ENCODE measurements around the gene SH3PXD2A. TPM values are rescaled to one million over a fixed set of nuclear protein-coding genes. Genes with fewer than 3 reads are reported as not detected.

Gene SH3PXD2A
- total and polyA plus RNA-seq, 2 of the 4 experiments (the other 2 are of a cell fraction): 6.3 to 23.0 TPM

DNA sequence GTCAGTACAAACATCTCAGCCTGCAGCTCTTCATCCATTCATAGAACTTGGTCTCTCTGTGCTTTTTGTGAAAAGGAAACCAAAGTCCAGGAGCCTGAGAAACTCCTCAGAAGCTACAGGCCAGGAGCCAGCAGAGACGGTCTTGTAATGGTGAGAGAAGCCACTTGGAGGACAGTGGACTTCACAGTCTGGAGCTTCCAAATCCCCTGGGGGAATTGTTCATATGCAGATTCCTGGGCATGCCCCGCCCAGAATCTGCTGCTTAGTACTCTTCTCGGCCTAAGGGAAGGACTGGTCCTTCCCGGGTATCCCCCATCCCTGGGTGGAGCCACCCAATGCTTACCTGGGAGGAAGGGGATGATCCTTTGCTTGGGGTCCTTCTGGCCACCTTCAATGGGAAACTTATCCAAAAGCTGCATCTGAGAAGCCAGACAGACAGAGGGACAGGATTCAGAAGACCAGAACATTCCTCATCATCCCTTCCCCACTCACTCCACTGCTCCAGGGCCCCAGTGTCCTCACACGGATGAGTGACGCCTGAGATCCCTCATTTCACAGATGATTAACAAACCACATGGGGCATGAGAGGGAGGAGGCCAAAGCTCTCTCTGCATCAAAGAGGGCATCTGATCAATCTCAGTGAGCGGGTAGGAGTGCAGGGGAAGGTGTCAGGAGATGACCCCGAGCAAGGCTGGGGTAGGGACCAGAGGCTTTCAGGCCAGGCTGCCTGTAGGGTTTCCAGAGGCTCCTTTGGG is 88.4 kb downstream of the SH3PXD2A start (continued):
- no peak for TF ChIP-seq SMC3 (IDR thresholded peaks at IDR 0.05; ENCODE audit: low read depth, low read length)

DNA sequence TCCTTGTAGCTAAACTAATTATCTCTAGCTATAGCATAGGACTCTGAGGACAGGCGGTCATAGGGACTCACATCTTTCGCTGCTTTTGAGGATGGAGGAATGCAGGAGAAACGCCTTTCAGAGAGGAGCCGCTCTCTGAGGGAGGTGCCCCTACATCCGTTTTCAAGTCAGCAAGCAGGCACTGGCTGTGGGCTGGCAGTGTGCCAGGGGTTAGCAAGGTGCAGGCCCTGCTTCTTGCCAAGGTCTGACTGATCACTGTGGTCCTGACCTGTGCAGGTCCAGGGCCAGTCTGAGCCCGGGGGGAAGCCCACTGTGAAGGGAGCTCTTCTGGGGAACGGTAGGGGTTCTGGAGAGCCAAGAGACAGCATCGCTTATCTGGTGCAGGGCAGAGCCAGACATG is 89.4 kb downstream of the SH3PXD2A start:
- H3K56ac ChIP-seq (ENCODE audit: extremely low read depth, insufficient read depth, low read length): no peak overlapping the region
- ATAC-seq (ENCODE audit: low read depth) (no peak), DNase-seq (peak; percentile 12)
- TF ChIP-seq CEBPB (IDR thresholded peaks at IDR 0.05; ENCODE audit: low read depth, low read length) (no peak), RCOR1 (IDR thresholded peaks at IDR 0.05; ENCODE audit: insufficient replicate concordance, low read length) (no peak), FOS (IDR thresholded peaks at IDR 0.05; ENCODE audit: low read depth, low read length) (no peak), RAD21 (IDR thresholded peaks at IDR 0.05; ENCODE audit: low read length) (no peak), SMC3 (IDR thresholded peaks at IDR 0.05; ENCODE audit: low read depth, low read length) (no peak), RFX5 (IDR thresholded peaks at IDR 0.05; ENCODE audit: low read depth, low read length) (no peak)
- BruUV-seq (replicated peaks): no TSS peak
- no peak overlapping the region for H3K4me2 ChIP-seq (ENCODE audit: low read depth, low read length)
- H3K4me1 ChIP-seq (ENCODE audit: control insufficient read depth, insufficient read depth, low read length): peaks cover 25% of the 10 kb centered on the region
- H2BK15ac ChIP-seq (ENCODE audit: low read depth, low read length): peak overlapping the region; percentile 59; the same call in 2 of the 3 replicates
- ChIA-PET POLR2A (ENCODE audit: unreplicated experiment) (no interaction called here), CTCF (no interaction called here)
- no peaks in the 10 kb centered on the region for H3K9me3 ChIP-seq (ENCODE audit: control insufficient read depth, insufficient read depth, low read length)
- peak overlapping the region; percentile 90; the same call in 1 of the 2 replicates for H3K4ac ChIP-seq (ENCODE audit: low read depth, low read length)
- H3K27me3 ChIP-seq (ENCODE audit: control insufficient read depth, insufficient read depth, low read length): no peaks in the 10 kb centered on the region
- H3K4me3 ChIP-seq (ENCODE audit: insufficient read depth, low read depth, low read length): no peak overlapping the region
- H3K9ac ChIP-seq (ENCODE audit: low read depth, low read length): no peak overlapping the region
- peak overlapping the region; percentile 9; the same call in 1 of the 2 replicates for H4K91ac ChIP-seq (ENCODE audit: insufficient read depth, low read depth, low read length)
- no peak overlapping the region for H4K5ac ChIP-seq (ENCODE audit: low read depth, low read length)
- dilution Hi-C loops (cut with HindIII; ENCODE audit: low sequenced_read_pairs, unreplicated experiment): no loop called here
- peak overlapping the region; percentile 85; the same call in 1 of the 2 replicates for H2AK5ac ChIP-seq (ENCODE audit: low read depth, low read length)
- H2BK120ac ChIP-seq (ENCODE audit: low read depth, low read length): peak overlapping the region; percentile 89
- in situ Hi-C loops (cut with MboI; ENCODE audit: low sequenced_read_pairs): no loop called here
- no peak overlapping the region for H2AFZ ChIP-seq (replicated peaks; ENCODE audit: low read length, poor library complexity)
- H3K18ac ChIP-seq (ENCODE audit: low read depth, low read length): no peak overlapping the region; the same call in 1 of the 2 replicates
- peaks cover 8 to 56% of the 10 kb centered on the region in 2 experiments for H3K79me1 ChIP-seq (ENCODE audit: low read depth in 1 of 2, low read length in 2 of 2)
- no peaks in the 10 kb centered on the region for H3K36me3 ChIP-seq (ENCODE audit: control insufficient read depth, insufficient read depth, low read length)
- H3K9me1 ChIP-seq (ENCODE audit: insufficient read depth, low read length): peaks cover 42% of the 10 kb centered on the region
- H2AK9ac ChIP-seq (replicated peaks; ENCODE audit: low read depth, low read length, poor library complexity): peak overlapping the region; percentile 39
- no peak overlapping the region for H2BK5ac ChIP-seq (ENCODE audit: low read depth, low read length, poor library complexity, severe bottlenecking)
- WGBS, 2 experiments (ENCODE audit: extremely low coverage in 2 of 2, insufficient read length in 1 of 2): 89% methylated on average over 3 of the region's 8 CpGs; no CpG with 5 or more reads in 1 of the 2 experiments
- H2BK20ac ChIP-seq (ENCODE audit: low read depth, low read length): peak overlapping the region; percentile 88; the same call in 1 of the 2 replicates
- H3K23ac ChIP-seq (ENCODE audit: low read depth, low read length): no peak overlapping the region
- H4K8ac ChIP-seq (ENCODE audit: low read depth in 2 of 2, low read length in 2 of 2): peak overlapping the region; percentile 46 to 89; a peak in 2 of 4 replicates
- H4K20me1 ChIP-seq (ENCODE audit: insufficient read depth, low read length): no peaks in the 10 kb centered on the region
- no peak overlapping the region for H3K27ac ChIP-seq (ENCODE audit: insufficient read depth, low read length)
- peak overlapping the region; percentile 52 for H3K14ac ChIP-seq (replicated peaks; ENCODE audit: low read depth, low read length)
- intact Hi-C loops (cut with micrococcal nuclease): no loop called here
